LNCAP (cell line): ENCODE data around the gene STAT5A.

Source experiments
- CTCF ChIP-seq: fragments of 450-650 bp; IDR thresholded peaks from 2 replicates; pipeline ENCODE4 v1.5.1; 2017; ENCODE audit warnings: mild to moderate bottlenecking

The STAT5A gene

GRCh38 chr17:42273474-42274252 is 14.6 kb upstream of the STAT5A start:
- no peak for TF ChIP-seq CTCF

- TF ChIP-seq CTCF: no peak
Observed at GRCh38 chr17:42274253-42274542, 14.1 kb upstream of the STAT5A start.

GRCh38 chr17:42274812-42275526 is 13.3 kb upstream of the STAT5A start:
- no peak for TF ChIP-seq CTCF

- TF ChIP-seq CTCF: no peak
Observed at GRCh38 chr17:42275527-42276358, 12.6 kb upstream of the STAT5A start.

GRCh38 chr17:42276359-42276608 is 12.0 kb upstream of the STAT5A start, which contains the start of gene STAT5B:
STAT5B (minus strand) TSS chr17:42276391; CDS start chr17:42232127, 44,264 bp downstream.
- TF ChIP-seq CTCF: no peak

- no peak for TF ChIP-seq CTCF
Observed at GRCh38 chr17:42276609-42277341, 11.5 kb upstream of the STAT5A start.

- no peak for TF ChIP-seq CTCF
Observed at GRCh38 chr17:42277342-42277712, 11.0 kb upstream of the STAT5A start.
